HEK293 (cell line): Measurements from ENCODE around the gene PTH2.

Experiments used
- CTCF ChIA-PET: fragments of 350-600 bp; formaldehyde crosslinking; extraction: SDS; loops from one replicate; lab custom pipeline; 2021; ENCODE audit warnings: antibody characterized with exemption; lab: Yijun Ruan, JAX
- POLR2A ChIA-PET: fragments of 300-600 bp; formaldehyde crosslinking; extraction: SDS; loops from one replicate; lab custom pipeline; 2020; ENCODE audit warnings: antibody characterized with exemption, inconsistent platforms; lab: Yijun Ruan, JAX
- H3K27ac ChIP-seq: fragments of 200-500 bp; sonication (Bioruptor generic); 2 replicates; pipeline ENCODE4 v1.5.1; 2014; ENCODE audit warnings: low read depth, low read length, control low read depth, inconsistent platforms; ENCODE audit errors: extremely low read depth
- H3K36me3 ChIP-seq, 2 experiments: fragments of 200-500 bp in 1 of 2; sonication (Bioruptor generic) in 1 of 2; 1 replicate in 1 of 2; 2 replicates in 1 of 2; pipeline ENCODE4 v1.5.1; 2014 to 2017; ENCODE audit warnings: inconsistent platforms in 2 of 2, low read length in 2 of 2; ENCODE audit not compliant: control insufficient read depth in 2 of 2, insufficient read depth in 1 of 2
- H3K4me1 ChIP-seq: fragments of 200-500 bp; sonication (Bioruptor generic); 2 replicates; pipeline ENCODE4 v1.5.1; 2014; ENCODE audit warnings: mild to moderate bottlenecking, low read length, inconsistent platforms; ENCODE audit not compliant: control insufficient read depth, insufficient read depth
- H3K4me3 ChIP-seq: 2 replicates; pipeline ENCODE4 v1.5.1; 2011; ENCODE audit warnings: low read depth, mild to moderate bottlenecking, control low read depth, low read length, moderate library complexity
- H3K9me3 ChIP-seq: fragments of 200-500 bp; sonication (Bioruptor generic); 2 replicates; pipeline ENCODE4 v1.5.1; 2014; ENCODE audit warnings: low read depth, low read length, inconsistent platforms; ENCODE audit not compliant: control insufficient read depth, insufficient read depth
- KLF1 ChIP-seq: fragments of 450-650 bp; formaldehyde crosslinking; IDR thresholded peaks from 2 replicates; pipeline ENCODE4 v1.5.1; 2016; ENCODE audit warnings: missing biosample characterization, missing genetic modification characterization
- MZF1 ChIP-seq: fragments of 450-650 bp; formaldehyde crosslinking; IDR thresholded peaks from 2 replicates; pipeline ENCODE4 v1.5.1; 2017; ENCODE audit warnings: missing biosample characterization, missing genetic modification characterization, borderline replicate concordance
- ZBTB20 ChIP-seq: fragments of 450-650 bp; formaldehyde crosslinking; IDR thresholded peaks from 2 replicates; pipeline ENCODE4 v1.5.1; 2016; ENCODE audit warnings: missing biosample characterization, missing genetic modification characterization
- ZFP3 ChIP-seq: fragments of 450-650 bp; formaldehyde crosslinking; IDR thresholded peaks from 2 replicates; pipeline ENCODE4 v1.5.1; 2016; ENCODE audit warnings: low read depth, missing biosample characterization, missing genetic modification characterization
- ZNF112 ChIP-seq: fragments of 450-650 bp; formaldehyde crosslinking; IDR thresholded peaks from 2 replicates; pipeline ENCODE4 v1.5.0; 2017; ENCODE audit warnings: missing biosample characterization, missing genetic modification characterization
- ZNF221 ChIP-seq: fragments of 450-650 bp; formaldehyde crosslinking; IDR thresholded peaks from 2 replicates; pipeline ENCODE4 v1.5.1; 2017; ENCODE audit warnings: missing biosample characterization, missing genetic modification characterization, borderline replicate concordance
- ZNF239 ChIP-seq: fragments of 450-650 bp; formaldehyde crosslinking; IDR thresholded peaks from 2 replicates; pipeline ENCODE4 v1.5.1; 2016; ENCODE audit warnings: missing biosample characterization, missing genetic modification characterization
- ZNF335 ChIP-seq: fragments of 450-650 bp; formaldehyde crosslinking; conservative IDR thresholded peaks from 2 replicates; pipeline ENCODE4 v1.5.1; 2016; ENCODE audit warnings: missing biosample characterization, missing genetic modification characterization
- ZNF354C ChIP-seq: fragments of 450-650 bp; formaldehyde crosslinking; IDR thresholded peaks from 2 replicates; pipeline ENCODE4 v1.5.1; 2016; ENCODE audit warnings: missing biosample characterization, missing genetic modification characterization, low read depth, borderline replicate concordance
- ZNF423 ChIP-seq: fragments of 450-650 bp; formaldehyde crosslinking; IDR thresholded peaks from 2 replicates; pipeline ENCODE4 v1.5.1; 2016; ENCODE audit warnings: missing biosample characterization, missing genetic modification characterization
- ZNF530 ChIP-seq: fragments of 450-650 bp; formaldehyde crosslinking; IDR thresholded peaks from 2 replicates; pipeline ENCODE4 v1.5.1; 2016; ENCODE audit warnings: low read depth, missing biosample characterization, missing genetic modification characterization
- ZNF544 ChIP-seq: fragments of 450-650 bp; formaldehyde crosslinking; IDR thresholded peaks from 2 replicates; pipeline ENCODE4 v1.5.0; 2017; ENCODE audit warnings: missing biosample characterization, missing genetic modification characterization
- ZNF555 ChIP-seq: fragments of 450-650 bp; formaldehyde crosslinking; conservative IDR thresholded peaks from 2 replicates; pipeline ENCODE4 v1.5.1; 2017; ENCODE audit warnings: missing biosample characterization, mild to moderate bottlenecking, missing genetic modification characterization, inconsistent platforms
- ZNF558 ChIP-seq: fragments of 450-650 bp; formaldehyde crosslinking; IDR thresholded peaks from 2 replicates; pipeline ENCODE4 v1.5.1; 2016; ENCODE audit warnings: missing biosample characterization, missing genetic modification characterization
- ZNF626 ChIP-seq: fragments of 450-650 bp; sonication (Bioruptor Pico); formaldehyde crosslinking; IDR thresholded peaks from 2 replicates; pipeline ENCODE4 v1.5.1; 2018; ENCODE audit warnings: missing biosample characterization, missing genetic modification characterization, inconsistent platforms
- ZNF76 ChIP-seq: fragments of 450-650 bp; formaldehyde crosslinking; IDR thresholded peaks from 2 replicates; pipeline ENCODE4; 2016; ENCODE audit warnings: low read depth, missing biosample characterization, missing genetic modification characterization, borderline replicate concordance
- ZSCAN23 ChIP-seq: fragments of 450-650 bp; formaldehyde crosslinking; IDR thresholded peaks from 2 replicates; pipeline ENCODE4 v1.5.1; 2016; ENCODE audit warnings: missing biosample characterization, missing genetic modification characterization
- TF ChIP-seq, protein P1 (sequence below): fragments of 450-650 bp; formaldehyde crosslinking; conservative IDR thresholded peaks from 2 replicates; pipeline ENCODE4 v1.5.1; 2016; ENCODE audit warnings: low read depth, missing biosample characterization, missing genetic modification characterization
- TF ChIP-seq, protein P2 (sequence below): fragments of 450-650 bp; formaldehyde crosslinking; IDR thresholded peaks from 2 replicates; pipeline ENCODE4 v1.5.1; 2016; ENCODE audit warnings: missing biosample characterization, missing genetic modification characterization, borderline replicate concordance

The PTH2 gene

DNA sequence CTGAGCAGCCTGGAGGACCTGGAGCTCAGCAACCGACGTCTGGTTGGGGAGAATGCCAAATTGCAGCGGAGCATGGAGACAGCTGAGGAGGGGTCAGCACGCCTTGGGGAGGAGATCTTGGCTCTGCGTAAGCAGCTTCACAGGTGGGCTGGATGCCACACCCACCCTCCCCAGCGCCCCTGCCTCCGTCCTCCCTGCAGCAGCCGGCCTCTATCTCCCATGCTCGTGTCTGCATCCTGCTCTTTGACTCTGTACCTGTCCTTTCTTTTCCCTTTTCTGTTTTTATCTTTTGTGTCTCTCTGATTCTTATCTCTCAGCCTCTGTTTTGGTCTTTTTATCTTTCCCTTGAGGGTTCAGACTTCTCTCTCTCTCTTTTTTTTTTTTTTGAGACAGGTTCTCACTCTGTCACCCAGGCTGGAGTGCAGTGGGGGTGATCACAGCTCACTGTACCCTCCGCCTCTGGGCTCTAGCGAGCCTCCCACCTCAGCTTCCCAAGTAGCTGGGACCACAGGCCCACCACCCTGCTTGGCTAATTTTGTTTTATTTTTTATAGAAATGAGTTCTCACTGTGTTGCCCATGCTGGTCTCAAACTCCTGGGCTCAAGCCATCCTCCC, 25.1 kb downstream of the PTH2 start:
- TF ChIP-seq ZNF423 (tag by site-specific recombination), result no peak
- no peak for TF ChIP-seq ZNF555 (tag by site-specific recombination)
- TF ChIP-seq MZF1 (tag by site-specific recombination), result no peak
- TF ChIP-seq ZNF221, result no peak
- no peak for TF ChIP-seq ZNF354C
- no peak for TF ChIP-seq ZNF335
- TF ChIP-seq ZNF558, result no peak
- TF ChIP-seq ZSCAN23, result no peak
- TF ChIP-seq ZNF626, result no peak
- no peak for TF ChIP-seq ZNF239 (tag by site-specific recombination)
- no peak for TF ChIP-seq ZNF112
- TF ChIP-seq ZBTB20 (tag by site-specific recombination), result no peak
- TF ChIP-seq ZNF544, result no peak
- no peak for TF ChIP-seq ZNF76
- TF ChIP-seq, protein P1, sequence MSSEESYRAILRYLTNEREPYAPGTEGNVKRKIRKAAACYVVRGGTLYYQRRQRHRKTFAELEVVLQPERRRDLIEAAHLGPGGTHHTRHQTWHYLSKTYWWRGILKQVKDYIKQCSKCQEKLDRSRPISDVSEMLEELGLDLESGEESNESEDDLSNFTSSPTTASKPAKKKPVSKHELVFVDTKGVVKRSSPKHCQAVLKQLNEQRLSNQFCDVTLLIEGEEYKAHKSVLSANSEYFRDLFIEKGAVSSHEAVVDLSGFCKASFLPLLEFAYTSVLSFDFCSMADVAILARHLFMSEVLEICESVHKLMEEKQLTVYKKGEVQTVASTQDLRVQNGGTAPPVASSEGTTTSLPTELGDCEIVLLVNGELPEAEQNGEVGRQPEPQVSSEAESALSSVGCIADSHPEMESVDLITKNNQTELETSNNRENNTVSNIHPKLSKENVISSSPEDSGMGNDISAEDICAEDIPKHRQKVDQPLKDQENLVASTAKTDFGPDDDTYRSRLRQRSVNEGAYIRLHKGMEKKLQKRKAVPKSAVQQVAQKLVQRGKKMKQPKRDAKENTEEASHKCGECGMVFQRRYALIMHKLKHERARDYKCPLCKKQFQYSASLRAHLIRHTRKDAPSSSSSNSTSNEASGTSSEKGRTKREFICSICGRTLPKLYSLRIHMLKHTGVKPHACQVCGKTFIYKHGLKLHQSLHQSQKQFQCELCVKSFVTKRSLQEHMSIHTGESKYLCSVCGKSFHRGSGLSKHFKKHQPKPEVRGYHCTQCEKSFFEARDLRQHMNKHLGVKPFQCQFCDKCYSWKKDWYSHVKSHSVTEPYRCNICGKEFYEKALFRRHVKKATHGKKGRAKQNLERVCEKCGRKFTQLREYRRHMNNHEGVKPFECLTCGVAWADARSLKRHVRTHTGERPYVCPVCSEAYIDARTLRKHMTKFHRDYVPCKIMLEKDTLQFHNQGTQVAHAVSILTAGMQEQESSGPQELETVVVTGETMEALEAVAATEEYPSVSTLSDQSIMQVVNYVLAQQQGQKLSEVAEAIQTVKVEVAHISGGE (tag by site-specific recombination), result no peak
- TF ChIP-seq, protein P2, sequence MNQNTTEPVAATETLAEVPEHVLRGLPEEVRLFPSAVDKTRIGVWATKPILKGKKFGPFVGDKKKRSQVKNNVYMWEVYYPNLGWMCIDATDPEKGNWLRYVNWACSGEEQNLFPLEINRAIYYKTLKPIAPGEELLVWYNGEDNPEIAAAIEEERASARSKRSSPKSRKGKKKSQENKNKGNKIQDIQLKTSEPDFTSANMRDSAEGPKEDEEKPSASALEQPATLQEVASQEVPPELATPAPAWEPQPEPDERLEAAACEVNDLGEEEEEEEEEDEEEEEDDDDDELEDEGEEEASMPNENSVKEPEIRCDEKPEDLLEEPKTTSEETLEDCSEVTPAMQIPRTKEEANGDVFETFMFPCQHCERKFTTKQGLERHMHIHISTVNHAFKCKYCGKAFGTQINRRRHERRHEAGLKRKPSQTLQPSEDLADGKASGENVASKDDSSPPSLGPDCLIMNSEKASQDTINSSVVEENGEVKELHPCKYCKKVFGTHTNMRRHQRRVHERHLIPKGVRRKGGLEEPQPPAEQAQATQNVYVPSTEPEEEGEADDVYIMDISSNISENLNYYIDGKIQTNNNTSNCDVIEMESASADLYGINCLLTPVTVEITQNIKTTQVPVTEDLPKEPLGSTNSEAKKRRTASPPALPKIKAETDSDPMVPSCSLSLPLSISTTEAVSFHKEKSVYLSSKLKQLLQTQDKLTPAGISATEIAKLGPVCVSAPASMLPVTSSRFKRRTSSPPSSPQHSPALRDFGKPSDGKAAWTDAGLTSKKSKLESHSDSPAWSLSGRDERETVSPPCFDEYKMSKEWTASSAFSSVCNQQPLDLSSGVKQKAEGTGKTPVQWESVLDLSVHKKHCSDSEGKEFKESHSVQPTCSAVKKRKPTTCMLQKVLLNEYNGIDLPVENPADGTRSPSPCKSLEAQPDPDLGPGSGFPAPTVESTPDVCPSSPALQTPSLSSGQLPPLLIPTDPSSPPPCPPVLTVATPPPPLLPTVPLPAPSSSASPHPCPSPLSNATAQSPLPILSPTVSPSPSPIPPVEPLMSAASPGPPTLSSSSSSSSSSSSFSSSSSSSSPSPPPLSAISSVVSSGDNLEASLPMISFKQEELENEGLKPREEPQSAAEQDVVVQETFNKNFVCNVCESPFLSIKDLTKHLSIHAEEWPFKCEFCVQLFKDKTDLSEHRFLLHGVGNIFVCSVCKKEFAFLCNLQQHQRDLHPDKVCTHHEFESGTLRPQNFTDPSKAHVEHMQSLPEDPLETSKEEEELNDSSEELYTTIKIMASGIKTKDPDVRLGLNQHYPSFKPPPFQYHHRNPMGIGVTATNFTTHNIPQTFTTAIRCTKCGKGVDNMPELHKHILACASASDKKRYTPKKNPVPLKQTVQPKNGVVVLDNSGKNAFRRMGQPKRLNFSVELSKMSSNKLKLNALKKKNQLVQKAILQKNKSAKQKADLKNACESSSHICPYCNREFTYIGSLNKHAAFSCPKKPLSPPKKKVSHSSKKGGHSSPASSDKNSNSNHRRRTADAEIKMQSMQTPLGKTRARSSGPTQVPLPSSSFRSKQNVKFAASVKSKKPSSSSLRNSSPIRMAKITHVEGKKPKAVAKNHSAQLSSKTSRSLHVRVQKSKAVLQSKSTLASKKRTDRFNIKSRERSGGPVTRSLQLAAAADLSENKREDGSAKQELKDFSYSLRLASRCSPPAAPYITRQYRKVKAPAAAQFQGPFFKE (tag by site-specific recombination), result no peak
- TF ChIP-seq KLF1 (tag by site-specific recombination), result no peak
- TF ChIP-seq ZNF530 (tag by site-specific recombination), result no peak
- TF ChIP-seq ZFP3, result no peak
- TF ChIP-seq, all 188 proteins: peak for 0
- no peak overlapping the region for H3K27ac ChIP-seq
- CTCF ChIA-PET, result no interaction called here
- H3K9me3 ChIP-seq, result no peaks in the 10 kb centered on the region
- H3K36me3 ChIP-seq, result no peaks in the 10 kb centered on the region
- H3K4me3 ChIP-seq, result no peak overlapping the region
- POLR2A ChIA-PET, result interaction anchor here (1.4 kb wide), 1 partner anchor 44 kb away, joined by 3 read pairs; no protein-coding TSS in a partner anchor
- no peaks in the 10 kb centered on the region for H3K4me1 ChIP-seq
